A549 (cell line): ENCODE measurements around the gene PYCARD.
"Not testable (repeated sequence)": the region's sequence is repeated elsewhere in the genome, so short reads cannot be mapped to it uniquely, and the experiment has no call there.

ENCODE experiments used
- CTCF ChIP-seq: fragments of >200 bp; sonication (Bioruptor Twin); formaldehyde crosslinking; IDR thresholded peaks from 3 replicates; pipeline ENCODE4 v1.5.1; 2016
- ESRRA ChIP-seq: fragments of 150-350 bp; IDR thresholded peaks from 2 replicates; pipeline ENCODE4 v1.6.1; 2014; ENCODE audit warnings: mild to moderate bottlenecking, low read length, borderline replicate concordance
- HEYL ChIP-seq: fragments of 250-450 bp; sonication (Bioruptor Pico); IDR thresholded peaks from 2 replicates; pipeline ENCODE4 v1.8.0; 2021; ENCODE audit warnings: mild to moderate bottlenecking, moderate library complexity
- HMGXB4 ChIP-seq: fragments of 250-450 bp; sonication (Bioruptor Pico); IDR thresholded peaks from 2 replicates; pipeline ENCODE4 v1.5.0; 2021; ENCODE audit warnings: mild to moderate bottlenecking, moderate library complexity, borderline replicate concordance
- JUN ChIP-seq, 2 experiments: fragments of >200 bp; sonication (Bioruptor Twin); formaldehyde crosslinking; IDR thresholded peaks; 2 replicates in 1 of 2; 3 replicates in 1 of 2; pipeline ENCODE4 v1.6.1; 2016 to 2017
- MAX ChIP-seq: IDR thresholded peaks from 2 replicates; pipeline ENCODE4 v1.6.1; 2012
- MAZ ChIP-seq: fragments of 150-350 bp; IDR thresholded peaks from 2 replicates; pipeline ENCODE4 v1.6.1; 2014; ENCODE audit warnings: antibody characterized with exemption, low read depth, low read length, borderline replicate concordance
- MYC ChIP-seq: IDR thresholded peaks from 2 replicates; pipeline ENCODE4 v1.6.1; 2012; ENCODE audit warnings: mild to moderate bottlenecking, inconsistent platforms, low read length, improper control_type of control experiment, borderline replicate concordance
- POLR2A ChIP-seq: IDR thresholded peaks from 2 replicates; pipeline ENCODE4 v1.6.1; 2012; ENCODE audit warnings: mild to moderate bottlenecking, low read length

GRCh38 chr16:31245598-31245997 lies 43.0 kb upstream of the PYCARD start:
- TF ChIP-seq JUN (IDR thresholded peaks at IDR 0.05); MYC; HMGXB4; CTCF; MAZ; POLR2A; MAX; ESRRA; HEYL (CRISPR knock-in tag): not testable (repeated sequence)
